GM21360 (cell line): ENCODE measurements around the gene FUT4.
"Not testable (repeated sequence)": the region's sequence is repeated elsewhere in the genome, so short reads cannot be mapped to it uniquely, and the experiment has no call there.

ENCODE experiments used
- ATAC-seq: cut with Tn5 transposase; IDR thresholded peaks from one replicate; pipeline ENCODE4 v1.9.1; 2021; ENCODE audit warnings: mild to moderate bottlenecking, moderate library complexity; ENCODE audit not compliant: unreplicated experiment

Gene FUT4

GRCh38 chr11:94563848-94564467 is 20.2 kb downstream of the FUT4 start:
- no peak for ATAC-seq

GRCh38 chr11:94567181-94567670 is 23.5 kb downstream of the FUT4 start, which contains the start of gene PIWIL4:
TSS of gene PIWIL4 (plus strand) at chr11:94567368. CDS start at chr11:94567519, 151 bp downstream.
- ATAC-seq = no peak

GRCh38 chr11:94568200-94568599 is 24.5 kb downstream of the FUT4 start:
- no peak for ATAC-seq

GRCh38 chr11:94568717-94569116 is 25.0 kb downstream of the FUT4 start:
- ATAC-seq = no peak

- not testable (repeated sequence) for ATAC-seq
These were observed 29.3 kb downstream of the FUT4 start for GRCh38 chr11:94572975-94573374.

- ATAC-seq = no peak
These were observed 30.7 kb downstream of the FUT4 start for GRCh38 chr11:94574193-94574961.

- no peak for ATAC-seq
These were observed 32.6 kb downstream of the FUT4 start for GRCh38 chr11:94576306-94576705.

GRCh38 chr11:94577841-94578240 is 34.1 kb downstream of the FUT4 start:
- no peak for ATAC-seq

GRCh38 chr11:94581926-94582325 is 38.2 kb downstream of the FUT4 start:
- ATAC-seq = peak; percentile 79

- no peak for ATAC-seq
These were observed 39.6 kb downstream of the FUT4 start for GRCh38 chr11:94583213-94583865.

- peak; percentile 41 for ATAC-seq
These were observed 40.3 kb downstream of the FUT4 start for GRCh38 chr11:94583866-94584500.

GRCh38 chr11:94584978-94585377 is 41.3 kb downstream of the FUT4 start:
- ATAC-seq = no peak

- ATAC-seq = no peak
These were observed 41.7 kb downstream of the FUT4 start for GRCh38 chr11:94585399-94585798.

- ATAC-seq = no peak
These were observed 42.8 kb downstream of the FUT4 start for GRCh38 chr11:94586546-94586945.

GRCh38 chr11:94586978-94587377 is 43.3 kb downstream of the FUT4 start:
- ATAC-seq = no peak

GRCh38 chr11:94588366-94588942 is 44.7 kb downstream of the FUT4 start:
- no peak for ATAC-seq

GRCh38 chr11:94590352-94591041 is 46.8 kb downstream of the FUT4 start:
- no peak for ATAC-seq

- peak; percentile 80 for ATAC-seq
These were observed 49.3 kb downstream of the FUT4 start for GRCh38 chr11:94593030-94593429.

GRCh38 chr11:94595076-94595475 is 51.4 kb downstream of the FUT4 start:
- no peak for ATAC-seq

- no peak for ATAC-seq
These were observed 54.2 kb downstream of the FUT4 start for GRCh38 chr11:94597896-94598295.
